HT1080 (cell line): ENCODE results near the gene CXCR2. TPM values are rescaled to one million over a fixed set of nuclear protein-coding genes. Genes with fewer than 3 reads are reported as not detected.
"Not testable (repeated sequence)": the region's sequence is repeated elsewhere in the genome, so short reads cannot be mapped to it uniquely, and the experiment has no call there.

Experiments
- DNase-seq: peaks from one replicate; pipeline ENCODE4 v3.0.0-alpha.2; 2015; ENCODE audit warnings: low read depth
- polyA plus RNA-seq, 2 experiments: library from polyadenylated mRNA; depleted of rRNA; stranded (reverse); fragments of >200 nt; gene quantifications; 2 replicates each; pipeline ENCODE4 v1.2.3, GENCODE V29; 2015
- total RNA-seq: library from RNA; depleted of rRNA; stranded (reverse); fragments of >200 nt; shearing (Covaris generic); gene quantifications from 2 replicates; pipeline ENCODE4 v1.2.3, GENCODE V29; 2014; rRNA removed

Gene CXCR2
- 0.10 and 0.50 TPM in 2 replicates for total RNA-seq
- polyA plus RNA-seq (2015; cell fraction: cytosol; rRNA removed): 0.03 TPM in 1 of 2 replicates, not detected in the other
- polyA plus RNA-seq (2015; cell fraction: nucleus; rRNA removed): 0.06 TPM in 1 of 2 replicates, not detected in the other

- no peak for DNase-seq
Observed at GRCh38 chr2:218125626-218126080, at the start of gene CXCR2. Gene CXCR2, plus strand, starts transcription at chr2:218126028. Its CDS starts 8,774 bp downstream, at chr2:218134802.

- no peak for DNase-seq
Observed at GRCh38 chr2:218077464-218078216, 48.2 kb upstream of the CXCR2 start.

- no peak for DNase-seq
Observed at GRCh38 chr2:218079943-218080913, 45.6 kb upstream of the CXCR2 start.

- DNase-seq: no peak
Observed at GRCh38 chr2:218081063-218081462, 44.8 kb upstream of the CXCR2 start.

GRCh38 chr2:218081695-218082094 lies 44.1 kb upstream of the CXCR2 start:
- peak; percentile 42 for DNase-seq

- no peak for DNase-seq
Observed at GRCh38 chr2:218082586-218083351, 43.1 kb upstream of the CXCR2 start.

DNA sequence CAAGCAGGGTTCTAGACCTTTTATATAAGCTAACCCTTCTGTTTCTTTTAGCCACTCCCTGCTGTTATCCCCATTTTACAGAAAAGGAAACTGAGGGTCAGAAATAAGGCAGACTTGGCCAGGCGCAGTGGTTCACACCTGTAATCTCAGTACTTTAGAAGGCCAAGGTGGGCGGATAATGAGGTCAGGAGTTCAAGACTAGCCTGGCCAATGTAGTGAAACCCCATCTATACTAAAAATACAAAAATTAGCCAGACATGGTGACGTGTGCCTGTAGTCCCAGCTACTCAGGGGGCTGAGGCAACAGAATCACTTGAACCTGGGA lies 42.5 kb upstream of the CXCR2 start:
- no peak for DNase-seq

DNA sequence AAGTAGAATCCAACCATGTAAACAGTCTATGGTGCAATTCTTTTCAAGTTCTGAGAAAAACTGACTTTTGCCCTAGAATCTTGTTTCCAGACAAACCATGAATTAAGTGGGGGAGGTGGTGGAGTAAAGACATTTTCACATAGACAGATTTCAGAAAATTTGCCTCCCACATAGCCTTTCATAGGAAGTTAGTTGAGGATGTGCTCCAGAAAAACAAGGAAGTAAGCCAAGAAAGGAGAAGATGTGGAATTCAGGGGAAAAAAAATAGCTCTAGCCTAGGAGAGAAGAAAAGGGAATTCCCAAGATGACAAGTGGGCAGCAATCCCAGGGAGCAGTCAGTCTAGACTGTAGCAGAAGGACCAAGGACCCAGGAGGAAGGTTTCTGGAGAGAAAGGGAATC lies 39.4 kb upstream of the CXCR2 start:
- no peak for DNase-seq

DNA sequence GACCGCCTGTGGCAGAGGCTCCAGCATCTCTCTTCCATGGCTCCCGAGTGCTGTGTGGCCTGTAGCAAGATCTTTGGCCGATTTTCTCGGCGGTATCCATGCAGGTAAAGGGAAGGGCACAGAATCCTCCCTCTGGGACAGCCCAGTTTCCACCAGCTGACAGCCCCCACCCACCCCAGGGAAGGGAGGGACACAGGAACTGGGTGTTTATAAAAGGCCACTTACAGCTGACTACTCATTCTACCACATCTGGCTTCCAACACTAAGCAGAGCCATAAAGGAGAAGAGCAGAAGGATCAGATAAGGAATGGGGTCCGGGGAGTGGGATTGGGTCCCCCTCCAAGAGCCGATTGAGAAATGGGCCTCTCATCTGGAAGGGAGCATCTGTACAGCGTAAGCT lies 36.6 kb upstream of the CXCR2 start:
- no peak for DNase-seq

DNA sequence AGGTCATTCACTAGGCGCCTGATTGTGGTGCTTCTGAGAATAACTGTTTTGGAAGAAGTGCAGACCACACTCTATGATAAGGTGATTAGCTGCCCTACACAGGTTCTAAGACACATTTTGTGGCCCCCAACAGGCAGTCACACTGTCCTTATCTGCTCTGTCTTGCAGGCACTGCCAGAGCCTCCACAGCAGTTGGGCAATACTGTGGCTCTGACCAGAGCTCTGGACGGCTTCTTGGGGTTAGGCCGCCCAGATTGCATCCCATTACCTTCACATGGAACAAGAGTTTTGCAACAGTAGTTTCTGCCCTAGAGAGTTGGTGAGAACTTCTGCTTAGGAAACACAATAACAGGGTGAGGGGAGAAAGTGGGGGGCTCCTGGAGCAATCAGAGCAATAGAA lies 34.1 kb upstream of the CXCR2 start:
- DNase-seq: no peak

GRCh38 chr2:218093879-218094278 lies 31.9 kb upstream of the CXCR2 start:
- no peak for DNase-seq

GRCh38 chr2:218095853-218096252 lies 30.0 kb upstream of the CXCR2 start:
- no peak for DNase-seq

GRCh38 chr2:218097975-218098374 lies 27.9 kb upstream of the CXCR2 start:
- no peak for DNase-seq

GRCh38 chr2:218108834-218109233 lies 17.0 kb upstream of the CXCR2 start:
- not testable (repeated sequence) for DNase-seq

DNA sequence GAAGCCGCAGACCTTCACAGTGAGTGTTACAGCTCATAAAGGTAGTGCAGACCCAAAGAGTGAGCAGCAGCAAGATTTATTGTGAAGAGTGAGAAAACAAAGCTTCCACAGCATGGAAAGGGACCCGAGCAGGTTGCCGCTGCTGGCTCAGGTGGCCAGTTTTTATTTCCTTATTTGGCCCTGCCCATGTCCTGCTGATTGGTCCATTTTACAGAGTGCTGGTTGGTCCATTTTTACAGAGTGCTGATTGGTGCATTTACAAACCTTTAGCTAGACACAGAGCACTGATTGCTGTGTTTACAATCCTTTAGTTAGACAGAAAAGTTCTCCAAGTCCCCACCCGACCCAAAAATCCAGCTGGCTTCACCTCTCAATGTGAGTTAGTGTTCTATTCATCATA lies 4.0 kb upstream of the CXCR2 start:
- DNase-seq: not testable (repeated sequence)

DNA sequence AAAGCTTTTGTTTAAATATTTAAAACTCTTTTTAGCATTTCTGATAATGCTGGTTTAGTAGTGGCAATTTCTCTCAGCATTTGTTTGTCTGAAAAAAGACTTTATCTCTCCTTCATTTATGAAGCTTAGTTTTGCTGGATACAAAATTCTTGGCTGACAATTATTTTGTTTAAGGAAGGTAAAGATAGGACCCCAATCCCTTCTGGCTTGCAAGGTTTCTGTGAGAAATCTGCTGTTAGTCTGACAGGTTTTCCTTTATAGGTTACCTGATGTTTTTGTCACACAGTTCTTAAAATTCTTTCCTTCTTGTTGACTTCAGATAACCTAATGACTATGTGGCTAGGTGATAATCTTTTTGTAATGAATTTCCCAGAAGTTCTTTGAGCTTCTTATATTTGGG lies 3.5 kb upstream of the CXCR2 start:
- DNase-seq: not testable (repeated sequence)

DNA sequence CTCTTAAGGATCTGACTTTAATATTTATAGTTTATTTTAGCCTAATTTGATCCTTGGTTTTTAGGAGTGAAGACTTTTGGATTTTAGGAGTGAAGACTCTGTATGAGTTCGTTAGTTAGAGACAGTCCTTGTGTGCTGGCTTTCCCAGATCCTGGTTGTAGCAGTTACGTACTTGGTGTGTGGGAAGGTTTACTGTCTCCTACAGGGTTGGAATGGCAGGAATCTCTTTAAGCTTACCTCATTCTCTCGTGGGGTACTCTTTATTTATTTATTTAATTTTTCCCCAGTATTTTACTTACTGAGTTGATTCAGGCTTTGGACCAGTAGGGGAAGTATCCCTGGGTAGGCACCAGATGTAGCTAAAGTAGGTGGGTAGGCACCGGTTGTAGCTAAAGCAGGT lies 1.8 kb upstream of the CXCR2 start:
- no peak for DNase-seq

DNA sequence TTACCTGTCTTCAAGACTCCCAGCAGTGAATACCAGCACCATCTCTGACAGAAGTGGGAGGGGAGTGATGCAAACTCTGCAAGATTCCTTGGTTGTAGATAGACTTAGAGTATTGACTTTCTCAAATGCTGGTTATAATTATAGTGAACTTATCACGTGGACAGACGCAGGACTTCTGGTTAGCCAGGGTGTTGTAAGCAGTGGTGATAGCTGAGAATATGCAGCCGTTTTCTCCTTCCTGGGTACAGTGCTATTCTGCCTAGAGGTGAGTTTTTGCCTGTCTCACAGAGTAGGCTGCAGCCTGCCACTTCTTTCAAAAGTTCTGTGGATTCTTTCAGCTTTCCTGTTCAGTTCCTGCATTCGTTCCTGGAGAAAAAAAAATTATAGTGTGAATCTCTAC lies 733 bp upstream of the CXCR2 start:
- no peak for DNase-seq

DNA sequence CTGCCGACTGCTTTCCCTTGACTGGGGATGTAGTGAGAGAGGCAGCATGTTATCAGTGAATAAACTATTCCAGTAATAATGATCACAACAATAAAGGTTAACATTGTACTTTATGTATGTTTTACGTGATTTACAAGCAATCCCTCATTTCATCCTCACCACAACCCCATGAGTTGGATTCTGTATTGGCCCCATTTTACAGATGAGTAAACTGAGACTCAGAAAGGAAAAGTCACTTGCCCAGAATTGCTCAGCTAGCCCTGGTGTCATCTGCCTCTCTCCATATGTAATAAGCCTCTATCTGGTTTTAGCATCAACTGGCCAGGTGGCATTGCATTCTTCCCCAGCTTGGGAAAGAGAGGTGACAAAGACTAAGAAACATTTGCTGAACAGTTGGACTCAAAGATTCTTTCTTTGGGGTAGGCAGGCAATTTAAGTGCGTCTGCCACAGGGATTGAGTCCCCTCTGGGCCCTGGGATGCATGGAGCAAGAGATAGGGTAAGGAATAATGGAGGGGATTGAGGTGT lies 2.2 kb downstream of the CXCR2 start:
- DNase-seq: no peak

GRCh38 chr2:218128781-218129457 lies 3.1 kb downstream of the CXCR2 start:
- no peak for DNase-seq
